ENCODE data around the gene CYP8B1. TPM values are rescaled to one million over a fixed set of nuclear protein-coding genes. Genes with fewer than 3 reads are reported as not detected.

The CYP8B1 gene
- total RNA-seq, 1 experiment from 2014 or later, result not detected

DNA sequence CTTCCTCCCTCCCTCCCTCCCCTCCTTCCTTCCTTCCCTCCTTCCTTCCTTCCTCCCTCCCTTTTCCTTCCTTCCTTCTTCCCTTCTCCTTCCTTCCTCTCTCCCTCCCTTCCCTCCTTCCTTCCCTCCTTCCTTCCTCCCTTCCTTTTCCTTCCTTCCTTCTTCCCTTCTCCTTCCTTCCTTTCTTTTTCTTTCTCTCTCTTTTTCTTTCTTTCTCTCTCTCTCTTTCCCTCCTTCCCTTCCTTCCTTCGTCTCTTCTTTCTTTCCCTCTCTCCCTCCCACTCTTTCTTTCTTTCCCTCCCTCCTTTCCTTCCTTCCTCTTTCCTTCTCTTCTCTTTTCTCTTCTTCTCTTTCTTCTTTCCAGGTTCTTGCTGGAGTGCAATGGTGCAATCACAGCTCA, 28.4 kb upstream of the CYP8B1 start:
- DNase-seq, result no peak

DNA sequence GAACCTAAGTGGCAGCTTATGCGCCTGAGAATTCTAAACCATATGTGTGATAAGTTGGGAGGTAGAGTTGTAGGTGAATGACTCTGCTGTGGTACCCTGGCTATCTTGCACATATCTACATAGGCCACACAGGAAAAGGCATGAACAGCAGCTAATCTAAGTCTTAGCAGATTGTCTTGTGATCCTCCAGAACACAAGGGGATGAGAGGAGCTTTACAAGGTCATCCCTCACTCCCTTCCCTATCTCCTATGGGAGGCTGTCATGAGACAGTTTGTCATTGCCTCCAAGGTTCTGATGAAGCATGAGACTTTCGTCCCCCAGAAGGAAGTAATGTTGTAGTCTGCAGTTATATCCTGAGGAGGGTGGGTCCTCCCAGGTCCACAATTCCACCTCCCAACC, 26.6 kb upstream of the CYP8B1 start:
- CTCF ChIA-PET, result interaction anchor here (0.7 kb wide), 1 partner anchor 82 kb away, joined by 3 read pairs; no protein-coding TSS in a partner anchor
- DNase-seq, result no peak
- Mint-ChIP-seq H3K27me3 (ENCODE audit: unreplicated experiment) (peaks cover 39% of the 10 kb centered on the region), H3K4me1 (ENCODE audit: low read depth, unreplicated experiment) (peaks cover 17% of the 10 kb centered on the region), H3K36me3 (ENCODE audit: insufficient read depth, unreplicated experiment) (peaks cover 6% of the 10 kb centered on the region), H3K9me3 (ENCODE audit: low read depth, unreplicated experiment) (peaks cover 5% of the 10 kb centered on the region), H3K4me3 (ENCODE audit: low read depth, unreplicated experiment) (no peak overlapping the region), H3K27ac (ENCODE audit: unreplicated experiment) (no peak overlapping the region)
- TF ChIP-seq, protein P1, sequence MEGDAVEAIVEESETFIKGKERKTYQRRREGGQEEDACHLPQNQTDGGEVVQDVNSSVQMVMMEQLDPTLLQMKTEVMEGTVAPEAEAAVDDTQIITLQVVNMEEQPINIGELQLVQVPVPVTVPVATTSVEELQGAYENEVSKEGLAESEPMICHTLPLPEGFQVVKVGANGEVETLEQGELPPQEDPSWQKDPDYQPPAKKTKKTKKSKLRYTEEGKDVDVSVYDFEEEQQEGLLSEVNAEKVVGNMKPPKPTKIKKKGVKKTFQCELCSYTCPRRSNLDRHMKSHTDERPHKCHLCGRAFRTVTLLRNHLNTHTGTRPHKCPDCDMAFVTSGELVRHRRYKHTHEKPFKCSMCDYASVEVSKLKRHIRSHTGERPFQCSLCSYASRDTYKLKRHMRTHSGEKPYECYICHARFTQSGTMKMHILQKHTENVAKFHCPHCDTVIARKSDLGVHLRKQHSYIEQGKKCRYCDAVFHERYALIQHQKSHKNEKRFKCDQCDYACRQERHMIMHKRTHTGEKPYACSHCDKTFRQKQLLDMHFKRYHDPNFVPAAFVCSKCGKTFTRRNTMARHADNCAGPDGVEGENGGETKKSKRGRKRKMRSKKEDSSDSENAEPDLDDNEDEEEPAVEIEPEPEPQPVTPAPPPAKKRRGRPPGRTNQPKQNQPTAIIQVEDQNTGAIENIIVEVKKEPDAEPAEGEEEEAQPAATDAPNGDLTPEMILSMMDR (IDR thresholded peaks at IDR 0.05; ENCODE audit: unreplicated experiment), result no peak
- no TSS peak for BruUV-seq (replicated peaks)
- intact Hi-C loops (cut with micrococcal nuclease; ENCODE audit: unreplicated experiment), result no loop called here

More for the DNA sequence above, 28.4 kb upstream of the CYP8B1 start:
- no peak overlapping the region for H3K4me3 Mint-ChIP-seq (ENCODE audit: low read depth, unreplicated experiment)
- peaks cover 8% of the 10 kb centered on the region for H3K9me3 Mint-ChIP-seq (ENCODE audit: low read depth, unreplicated experiment)
- no peak overlapping the region for H3K27ac Mint-ChIP-seq (ENCODE audit: unreplicated experiment)
- H3K36me3 Mint-ChIP-seq (ENCODE audit: insufficient read depth, unreplicated experiment), result peaks cover 6% of the 10 kb centered on the region
- peaks cover 53% of the 10 kb centered on the region for H3K27me3 Mint-ChIP-seq (ENCODE audit: unreplicated experiment)
- intact Hi-C loops (cut with micrococcal nuclease; ENCODE audit: unreplicated experiment), result no loop called here
- CTCF ChIA-PET, result no interaction called here
- peaks cover 17% of the 10 kb centered on the region for H3K4me1 Mint-ChIP-seq (ENCODE audit: low read depth, unreplicated experiment)
- TF ChIP-seq, protein P1 (IDR thresholded peaks at IDR 0.05; ENCODE audit: unreplicated experiment), result no peak
- no TSS peak for BruUV-seq (replicated peaks)

DNA sequence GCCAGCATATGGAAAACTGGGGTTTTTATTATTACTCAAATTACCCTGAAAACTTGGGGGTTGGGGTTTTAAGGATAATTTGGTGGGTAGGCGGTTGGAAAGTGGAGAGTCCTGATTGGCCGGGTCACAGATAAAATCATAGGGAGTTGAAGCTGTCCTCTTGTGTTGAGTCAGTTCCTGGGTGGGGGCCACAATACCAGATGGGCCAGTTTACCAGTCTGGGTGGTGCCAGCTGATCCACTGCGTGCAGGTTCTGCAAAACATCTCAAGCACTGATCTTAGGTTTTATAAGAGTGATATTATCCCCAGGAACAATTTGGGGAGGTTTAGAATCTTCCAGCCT, 25.4 kb upstream of the CYP8B1 start:
- H3K4me3 Mint-ChIP-seq (ENCODE audit: low read depth, unreplicated experiment), result peak overlapping the region; percentile 29
- intact Hi-C loops (cut with micrococcal nuclease; ENCODE audit: unreplicated experiment), result no loop called here

DNA sequence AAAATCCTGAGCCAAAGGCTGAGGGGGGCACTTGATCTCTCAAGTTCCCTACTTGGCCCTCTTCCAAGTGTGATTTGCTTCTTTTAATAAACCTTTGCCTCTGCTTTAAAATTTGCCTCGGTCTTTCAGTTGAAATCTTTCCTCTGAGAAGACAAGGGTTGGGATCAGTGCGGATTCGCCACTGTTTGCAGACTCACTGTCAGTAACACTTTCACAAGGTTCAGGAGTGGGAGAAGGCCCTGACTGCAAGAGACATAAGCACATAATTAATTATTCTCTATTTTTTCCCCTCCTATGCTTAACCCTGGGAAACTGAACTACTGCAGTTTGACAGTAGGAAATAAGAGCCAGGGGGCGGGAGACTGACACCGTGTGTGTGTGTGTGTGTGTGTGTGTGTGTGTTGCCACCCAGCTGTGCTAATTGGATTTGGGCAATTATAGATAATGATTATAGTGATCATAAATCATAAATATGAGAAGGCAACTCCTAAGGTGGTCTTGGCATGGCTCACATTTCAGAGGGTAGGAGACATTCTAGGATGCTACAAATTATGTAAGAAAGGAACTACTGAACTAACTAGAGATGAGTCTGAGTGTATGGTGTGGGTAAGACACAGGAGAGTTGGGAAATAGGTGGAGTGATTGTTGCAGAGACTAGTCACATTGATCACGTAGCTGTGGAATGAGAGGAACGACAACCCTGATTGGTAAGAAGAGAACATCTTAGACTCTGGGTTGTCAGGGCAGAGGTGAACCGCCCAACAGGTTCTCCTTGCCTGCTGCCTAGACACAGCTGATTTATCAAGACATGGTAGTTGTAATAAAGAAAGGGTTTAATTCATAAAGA, 24.8 kb upstream of the CYP8B1 start:
- TF ChIP-seq, protein P1 (IDR thresholded peaks at IDR 0.05; ENCODE audit: unreplicated experiment), result no peak
- Mint-ChIP-seq H3K4me3 (ENCODE audit: low read depth, unreplicated experiment) (peak overlapping the region; percentile 29), H3K36me3 (ENCODE audit: insufficient read depth, unreplicated experiment) (peaks cover 6% of the 10 kb centered on the region), H3K27me3 (ENCODE audit: unreplicated experiment) (peaks cover 20% of the 10 kb centered on the region), H3K27ac (ENCODE audit: unreplicated experiment) (peak overlapping the region; percentile 59), H3K9me3 (ENCODE audit: low read depth, unreplicated experiment) (peaks cover 5% of the 10 kb centered on the region), H3K4me1 (ENCODE audit: low read depth, unreplicated experiment) (peaks cover 18% of the 10 kb centered on the region)
- intact Hi-C loops (cut with micrococcal nuclease; ENCODE audit: unreplicated experiment), result no loop called here
- DNase-seq, result no peak
- CTCF ChIA-PET, result interaction anchor here (0.7 kb wide), 1 partner anchor 79 kb away, joined by 3 read pairs; the partner anchor contains the start of gene GASK1A
- no TSS peak for BruUV-seq (replicated peaks)

More for the DNA sequence above, 25.4 kb upstream of the CYP8B1 start:
- peaks cover 6% of the 10 kb centered on the region for H3K36me3 Mint-ChIP-seq (ENCODE audit: insufficient read depth, unreplicated experiment)
- peak; percentile 30 for DNase-seq
- H3K4me1 Mint-ChIP-seq (ENCODE audit: low read depth, unreplicated experiment), result peaks cover 17% of the 10 kb centered on the region
- peaks cover 26% of the 10 kb centered on the region for H3K27me3 Mint-ChIP-seq (ENCODE audit: unreplicated experiment)
- H3K9me3 Mint-ChIP-seq (ENCODE audit: low read depth, unreplicated experiment), result peaks cover 5% of the 10 kb centered on the region
- BruUV-seq (replicated peaks), result no TSS peak
- TF ChIP-seq, protein P1 (IDR thresholded peaks at IDR 0.05; ENCODE audit: unreplicated experiment), result no peak
- peak overlapping the region; percentile 59 for H3K27ac Mint-ChIP-seq (ENCODE audit: unreplicated experiment)
- CTCF ChIA-PET, result interaction anchor here (0.7 kb wide), 1 partner anchor 78 kb away, joined by 3 read pairs; the partner anchor contains the start of gene GASK1A
